Right lobe of liver (tissue), 6 donors: Measurements from ENCODE around the gene ALDOB. TPM values are rescaled to one million over a fixed set of nuclear protein-coding genes. Genes with fewer than 3 reads are reported as not detected.
A peak's percentile ranks its signal among the peaks of the same experiment; 100 is the strongest.

Experiments used
- ATAC-seq, 4 donors: fragments of 200-7000 bp; cut with Tn5 transposase; one replicate each; pipeline ENCODE4 v1.9.1; 2020; ENCODE audit warnings: mild to moderate bottlenecking in 4 of 4, moderate library complexity in 4 of 4
- DNase-seq, 3 donors: peaks; one replicate each; pipeline ENCODE4 v3.0.0-alpha.2; 2020
- H3K27ac ChIP-seq, 3 donors: fragments of 200-600 bp; one replicate each; pipeline ENCODE4 v1.8.0; 2022
- H3K27me3 ChIP-seq, 2 donors: fragments of 200-600 bp; one replicate each; pipeline ENCODE4 v1.8.0; 2022
- H3K36me3 ChIP-seq, 4 donors: fragments of 200-600 bp; sonication (generic) in 1 of 4; one replicate each; pipeline versions ENCODE4 v1.5.1 to v1.8.0; 2017 to 2022; ENCODE audit warnings: control low read depth in 1 of 4
- H3K4me1 ChIP-seq, 4 donors: fragments of 200-600 bp; sonication (generic) in 1 of 4; one replicate each; pipeline versions ENCODE4 v1.5.1 to v1.8.0; 2017 to 2022; ENCODE audit warnings: control low read depth in 1 of 4
- H3K4me3 ChIP-seq, 3 donors: fragments of 200-600 bp; one replicate each; pipeline ENCODE4 v1.8.0; 2022
- H3K9me3 ChIP-seq, 4 donors: fragments of 200-600 bp; sonication (generic) in 1 of 4; one replicate each; pipeline versions ENCODE4 v1.5.1 to v1.8.0; 2017 to 2022; ENCODE audit warnings: control low read depth in 1 of 4
- CTCF ChIP-seq, 4 donors: fragments of 200-600 bp in 3 of 4; fragments of 450-650 bp in 1 of 4; IDR thresholded peaks; one replicate each; pipeline versions ENCODE4 v1.5.1 to v1.8.0; 2016 to 2022; ENCODE audit warnings: antibody characterized with exemption in 4 of 4, mild to moderate bottlenecking in 2 of 4
- POLR2A ChIP-seq: fragments of 450-650 bp; IDR thresholded peaks from one replicate; pipeline ENCODE4 v1.6.1; 2017; ENCODE audit warnings: antibody characterized with exemption, mild to moderate bottlenecking
- WGBS: methylation state at CpG from one replicate; pipeline ENCODE4 v1.1.6; 2018; ENCODE audit warnings: low coverage, low lambda C conversion rate; ENCODE audit not compliant: insufficient coverage; ENCODE audit errors: missing lambda C conversion rate; 5-methylcytosine and 5-hydroxymethylcytosine counted together
- intact Hi-C, 2 donors: fragments of 100-400 bp; cut with DNase I; formaldehyde crosslinking; loops; one replicate each; pipeline versions ENCODE4 v1.11.2 to v1.14.1; 2022
- total RNA-seq, 6 experiments: library from RNA; depleted of rRNA in 2 of 6; stranded (reverse); fragments of >200 nt in 2 of 6; fragmentation: NEBNext Ultra II Directional in 3 of 6; extraction: Animal tissue kit (Norgen Biotek cat#: 25700) in 3 of 6; gene quantifications; one replicate each; pipeline versions ENCODE4 v1.1.0 to v1.2.4, GENCODE V29; 2016 to 2023
- donor health status: DM: no; HTN: yes; CAD: no.
- donor health status: DM: no; HTN: no; CAD: no.
- donor health status: DM: no; HTN: no; CAD: no.
- donor health status: DM: no; HTN: yes; CAD: no.
- donor health status: DM: no; HTN: yes; CAD: no.

The ALDOB gene
- total RNA-seq, 6 experiments from 2014 or later: 2,876 to 4,505 (median 3,144) TPM

GRCh38 chr9:101448680-101449070 is 13.1 kb upstream of the ALDOB start:
- peak overlapping the region; percentile 50 to 70 (median 55) for H3K4me3 ChIP-seq
- WGBS: 34% methylated on average over 4 of the region's 4 CpGs
- no peaks in the 10 kb centered on the region for H3K27me3 ChIP-seq
- H3K36me3 ChIP-seq: no peaks in the 10 kb centered on the region
- intact Hi-C loops: no loop called here
- H3K27ac ChIP-seq: peak overlapping the region in 2 of 3 donors; percentile 67 to 75
- DNase-seq (no peak), ATAC-seq (no peak)
- TF ChIP-seq CTCF (IDR thresholded peaks at IDR 0.05) (no peak), POLR2A (no peak)
- peaks cover 0 to 22% (median 7%) of the 10 kb centered on the region in 4 donors for H3K4me1 ChIP-seq
- no peaks in the 10 kb centered on the region for H3K9me3 ChIP-seq

- no peak for ATAC-seq
- Histone ChIP-seq H3K27ac (peak overlapping the region in 2 of 3 donors; percentile 95 to 99), H3K9me3 (no peaks in the 10 kb centered on the region), H3K36me3 (no peaks in the 10 kb centered on the region), H3K4me3 (no peak overlapping the region), H3K4me1 (peaks cover 0 to 32% (median 8%) of the 10 kb centered on the region in 4 donors), H3K27me3 (no peaks in the 10 kb centered on the region)
- DNase-seq: no peak
- intact Hi-C loops: no loop called here
- TF ChIP-seq POLR2A (no peak), CTCF (IDR thresholded peaks at IDR 0.05) (no peak)
These were observed 11.2 kb upstream of the ALDOB start for GRCh38 chr9:101446732-101447131.

GRCh38 chr9:101445353-101446029 is 9.9 kb upstream of the ALDOB start:
- no peaks in the 10 kb centered on the region for H3K36me3 ChIP-seq
- peaks cover 0 to 34% (median 8%) of the 10 kb centered on the region in 4 donors for H3K4me1 ChIP-seq
- intact Hi-C loops: no loop called here
- no peaks in the 10 kb centered on the region for H3K27me3 ChIP-seq
- peak; percentile 8 to 30 (median 14) for ATAC-seq
- peak overlapping the region; percentile 83 to 99 (median 95) for H3K27ac ChIP-seq
- WGBS: 14% methylated on average over 5 of the region's 5 CpGs
- no peaks in the 10 kb centered on the region for H3K9me3 ChIP-seq
- TF ChIP-seq POLR2A (no peak), CTCF (IDR thresholded peaks at IDR 0.05) (no peak)
- no peak for DNase-seq
- H3K4me3 ChIP-seq: peak overlapping the region in 2 of 3 donors; percentile 31 to 33

GRCh38 chr9:101443364-101443771 is 7.8 kb upstream of the ALDOB start:
- ATAC-seq (peak; percentile 70 to 87 (median 79)), DNase-seq (peak; percentile 87 to 97 (median 95))
- WGBS: 22% methylated on average over 4 of the region's 9 CpGs
- Histone ChIP-seq H3K4me3 (peak overlapping the region in 2 of 3 donors; percentile 43 to 50), H3K27me3 (no peaks in the 10 kb centered on the region), H3K36me3 (no peaks in the 10 kb centered on the region), H3K9me3 (no peaks in the 10 kb centered on the region), H3K27ac (peak overlapping the region; percentile 83 to 99 (median 95)), H3K4me1 (peaks cover 0 to 55% (median 9%) of the 10 kb centered on the region in 4 donors)
- intact Hi-C loops: loop anchor here in 1 of 2 donors (5.0 kb wide), 1 partner anchor 116 kb away; no protein-coding TSS in a partner anchor
- TF ChIP-seq CTCF (IDR thresholded peaks at IDR 0.05) (no peak), POLR2A (peak; percentile 82)
